ENCODE results near the gene SPRN.
"Not testable (repeated sequence)": the region's sequence is repeated elsewhere in the genome, so short reads cannot be mapped to it uniquely, and the experiment has no call there.

SPRN gene

DNA sequence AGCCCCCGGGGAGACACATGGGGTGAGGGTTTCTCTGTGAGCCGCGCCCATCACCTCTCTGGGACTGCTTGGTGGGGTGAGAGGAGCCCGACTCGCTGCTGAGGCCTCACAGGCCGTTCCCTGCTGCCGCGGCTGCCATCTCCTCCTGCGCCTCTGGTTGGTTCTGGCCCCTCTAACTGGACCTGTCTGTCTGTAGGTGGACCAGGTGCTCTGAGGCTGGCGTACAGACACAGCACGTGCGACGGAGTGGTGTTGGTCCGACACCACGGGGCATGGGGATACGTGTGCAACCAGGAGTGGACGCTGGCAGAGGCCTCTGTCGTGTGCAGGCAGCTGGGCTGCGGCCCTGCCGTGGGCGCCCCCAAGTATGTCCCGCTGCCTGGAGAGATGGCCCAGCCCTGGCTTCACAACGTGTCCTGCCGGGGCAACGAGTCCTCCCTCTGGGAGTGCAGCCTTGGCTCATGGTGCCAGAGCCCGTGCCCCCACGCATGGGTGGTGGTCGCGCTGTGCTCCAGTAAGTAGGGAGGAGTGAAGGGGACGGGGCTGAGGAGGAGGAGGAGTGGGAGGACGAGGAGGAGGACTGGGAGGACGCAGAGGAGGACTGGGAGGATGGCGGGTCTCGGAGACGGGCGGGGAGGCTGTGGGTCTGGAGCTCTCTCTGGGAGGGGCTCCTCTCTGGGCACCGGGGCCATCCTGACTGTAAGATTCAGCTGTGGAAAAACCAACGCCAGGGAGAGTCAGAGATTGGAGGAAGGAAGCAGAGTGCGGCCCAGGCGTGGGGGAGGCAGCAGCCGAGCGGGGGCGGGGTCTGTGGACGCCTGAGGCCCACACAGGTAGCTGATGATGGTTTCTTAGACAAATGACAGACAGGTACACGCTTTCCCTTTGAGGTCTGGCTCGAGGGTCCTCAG is 31.9 kb upstream of the SPRN start:
- no peak for DNase-seq

DNA sequence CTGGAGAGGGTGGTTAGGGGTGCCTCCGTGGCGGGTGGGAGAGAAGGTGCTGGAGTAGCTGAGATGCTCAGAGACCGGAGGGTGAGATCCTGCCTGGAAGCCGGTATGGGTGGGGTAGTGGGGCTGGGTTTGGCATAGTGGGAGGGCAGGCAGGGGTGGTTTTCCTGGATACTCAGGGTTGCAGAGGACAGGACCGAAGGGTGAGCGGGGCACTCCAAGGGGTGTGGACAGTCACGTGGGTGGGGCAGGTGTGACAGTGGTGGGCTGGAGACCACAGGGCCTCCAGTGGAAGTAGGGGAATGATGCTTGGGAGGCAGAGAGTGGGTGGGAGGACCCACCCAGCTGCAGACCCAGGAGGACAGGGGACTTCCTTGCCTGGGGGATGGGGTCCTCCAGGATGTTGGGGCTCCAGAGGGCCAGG is 31.2 kb upstream of the SPRN start:
- DNase-seq, result no peak

DNA sequence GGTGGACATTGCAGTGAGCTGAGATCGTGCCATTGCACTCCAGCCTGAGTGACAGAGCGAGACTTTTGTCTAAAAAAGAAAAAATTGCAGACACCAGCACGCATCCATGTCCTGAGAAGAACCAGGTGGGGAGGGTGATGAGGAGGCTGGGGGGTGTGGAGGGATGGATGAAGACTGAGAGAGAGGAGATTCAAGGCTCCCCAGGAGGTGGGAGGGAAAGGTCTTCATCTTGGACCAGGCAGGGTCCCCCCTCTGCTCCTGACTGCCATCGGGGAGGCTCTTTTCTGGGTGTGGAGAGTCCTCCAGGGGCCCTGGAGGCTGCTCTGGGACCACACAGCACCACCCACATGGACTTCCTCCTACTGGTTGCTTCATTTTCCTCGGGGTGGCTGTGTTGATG is 30.8 kb upstream of the SPRN start:
- no peak for DNase-seq

DNA sequence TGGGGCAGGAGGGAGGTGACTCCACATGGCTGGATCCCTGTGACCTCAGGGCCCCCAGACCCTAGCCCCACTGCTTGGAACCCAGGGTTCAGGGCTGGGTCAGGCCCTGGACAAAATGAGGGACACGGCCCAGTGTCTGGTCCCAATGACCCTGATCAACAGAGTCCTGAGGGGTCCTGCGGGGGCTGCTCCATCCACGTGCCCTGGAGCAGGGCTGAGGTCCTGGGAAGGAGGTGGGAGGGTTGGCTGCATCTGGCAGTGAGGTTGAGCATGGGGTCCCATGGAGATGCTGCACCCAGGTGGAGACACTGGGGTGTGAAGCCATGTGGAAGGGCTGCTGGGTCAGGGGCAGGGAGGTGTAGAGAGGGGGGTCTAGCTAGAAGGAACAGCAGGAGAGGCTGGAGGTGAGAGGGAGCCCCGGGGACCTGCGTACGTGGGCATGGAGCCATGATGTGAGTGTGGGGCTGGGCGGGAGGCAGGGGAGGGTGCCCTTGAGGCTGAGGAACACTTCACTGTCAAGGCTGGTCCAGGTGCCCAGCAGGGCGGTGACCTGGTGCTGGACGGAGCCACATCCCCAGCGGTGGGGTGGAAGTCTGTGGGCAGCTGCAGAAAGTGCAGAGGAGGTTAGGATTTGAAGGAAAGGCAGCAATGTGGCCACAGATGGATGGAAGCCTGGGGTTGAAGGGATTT is 29.9 kb upstream of the SPRN start:
- no peak for DNase-seq

- no peak for DNase-seq
Observed at GRCh38 chr10:133453516-133454203, 29.2 kb upstream of the SPRN start, which contains the start of gene SCART1. SCART1 (plus strand) TSS chr10:133453945; CDS start chr10:133453998, 53 bp downstream.

DNA sequence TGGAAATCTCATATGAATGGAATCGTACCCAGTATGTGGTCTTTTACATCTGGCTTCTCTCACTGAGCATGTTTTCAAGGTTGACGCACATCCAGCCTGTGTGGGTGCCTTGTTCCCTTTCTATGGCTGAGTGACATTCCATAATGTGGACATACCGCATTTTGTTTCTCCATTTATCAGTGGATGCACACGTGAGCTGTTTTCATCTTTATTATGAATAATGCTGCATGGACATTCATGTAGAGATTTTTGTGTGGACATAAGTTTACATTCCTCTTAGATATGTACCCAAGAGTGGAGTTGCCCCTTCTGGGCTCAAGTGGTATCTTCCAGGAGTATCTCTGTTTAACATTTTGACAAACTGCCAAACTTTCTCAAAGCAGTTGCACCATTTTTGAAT is 28.0 kb upstream of the SPRN start:
- no peak for DNase-seq

- no peak for DNase-seq
Observed at GRCh38 chr10:133451346-133451745, 26.9 kb upstream of the SPRN start.

GRCh38 chr10:133448120-133448519 is 23.7 kb upstream of the SPRN start:
- DNase-seq, result no peak

GRCh38 chr10:133446979-133447378 is 22.6 kb upstream of the SPRN start:
- DNase-seq, result no peak

GRCh38 chr10:133445751-133446708 is 21.6 kb upstream of the SPRN start:
- no peak for DNase-seq

GRCh38 chr10:133445268-133445732 is 20.9 kb upstream of the SPRN start:
- DNase-seq, result no peak

- DNase-seq, result no peak
Observed at GRCh38 chr10:133444342-133445267, 20.2 kb upstream of the SPRN start.

- no peak for DNase-seq
Observed at GRCh38 chr10:133442967-133443924, 18.8 kb upstream of the SPRN start.

- DNase-seq, result no peak
Observed at GRCh38 chr10:133442191-133442966, 18.0 kb upstream of the SPRN start.

DNA sequence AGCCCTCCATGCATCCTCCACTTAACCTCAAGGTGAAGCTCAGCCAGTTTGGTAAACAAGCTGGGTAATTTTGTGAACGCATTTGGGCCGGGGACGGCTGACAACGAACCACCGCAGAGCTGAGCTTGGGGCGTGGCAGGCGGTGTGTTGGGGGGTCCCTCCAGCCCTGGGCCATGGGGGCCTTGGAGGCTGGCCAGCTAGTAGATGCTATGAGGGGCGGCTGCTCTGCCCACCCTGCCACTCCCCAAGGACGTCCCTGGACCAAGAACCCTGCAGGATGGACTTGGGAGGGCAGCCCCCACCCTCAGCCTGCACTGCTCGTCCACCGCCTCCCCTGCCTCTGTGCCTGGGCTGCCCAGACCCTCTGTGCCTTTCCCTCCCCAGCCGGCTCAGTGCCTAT is 17.4 kb upstream of the SPRN start:
- DNase-seq, result no peak

DNA sequence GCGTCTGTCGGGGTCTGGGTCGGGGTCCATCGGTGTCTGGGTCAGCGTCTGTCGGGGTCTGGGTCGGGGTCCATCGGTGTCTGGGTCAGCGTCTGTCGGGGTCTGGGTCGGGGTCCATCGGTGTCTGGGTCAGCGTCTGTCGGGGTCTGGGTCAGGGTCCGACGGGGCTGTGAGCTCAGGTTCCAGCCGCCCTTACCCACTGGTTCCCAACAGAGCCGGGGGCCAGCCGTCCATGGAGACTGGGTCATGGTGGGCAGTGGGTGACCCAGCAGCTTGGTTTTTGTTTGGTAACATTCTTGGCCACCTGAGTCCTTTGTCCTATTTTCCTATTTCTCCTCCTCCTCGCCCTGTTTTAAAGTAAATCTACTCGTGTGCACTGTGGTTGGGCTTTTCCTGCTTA is 16.9 kb upstream of the SPRN start:
- not testable (repeated sequence) for DNase-seq

GRCh38 chr10:133440633-133441285 is 16.3 kb upstream of the SPRN start:
- DNase-seq, result no peak

All from T-helper 9 cell (primary cell).